Activated naive CD8-positive, alpha-beta T cell (primary cell): ENCODE data around the gene ADAMTSL2.

ENCODE experiments used
- H3K27ac Mint-ChIP-seq: one replicate; pipeline ENCODE4 v1.8.0; 2021; ENCODE audit warnings: mixed read lengths
- H3K27me3 Mint-ChIP-seq: one replicate; pipeline ENCODE4 v1.8.0; 2021; ENCODE audit warnings: mixed read lengths
- H3K36me3 Mint-ChIP-seq: one replicate; pipeline ENCODE4 v1.8.0; 2021; ENCODE audit warnings: mixed read lengths
- H3K4me1 Mint-ChIP-seq: one replicate; pipeline ENCODE4 v1.8.0; 2021; ENCODE audit warnings: low read depth, mixed read lengths
- H3K4me3 Mint-ChIP-seq: one replicate; pipeline ENCODE4 v1.8.0; 2021; ENCODE audit warnings: mild to moderate bottlenecking, mixed read lengths
- H3K9me3 Mint-ChIP-seq: one replicate; pipeline ENCODE4 v1.8.0; 2021; ENCODE audit warnings: low read depth, mixed read lengths

Gene ADAMTSL2

GRCh38 chr9:133576031-133576874 is 41.7 kb downstream of the ADAMTSL2 start:
- Mint-ChIP-seq H3K4me1 (peaks cover 6% of the 10 kb centered on the region), H3K4me3 (no peak overlapping the region), H3K36me3 (no peaks in the 10 kb centered on the region), H3K27ac (no peak overlapping the region), H3K27me3 (peaks cover 15% of the 10 kb centered on the region), H3K9me3 (no peaks in the 10 kb centered on the region)

- Mint-ChIP-seq H3K4me3 (no peak overlapping the region), H3K9me3 (no peaks in the 10 kb centered on the region), H3K27me3 (peaks cover 20% of the 10 kb centered on the region), H3K27ac (no peak overlapping the region), H3K4me1 (peaks cover 6% of the 10 kb centered on the region), H3K36me3 (no peaks in the 10 kb centered on the region)
These were observed 42.6 kb downstream of the ADAMTSL2 start for GRCh38 chr9:133576875-133577736.

- Mint-ChIP-seq H3K36me3 (no peaks in the 10 kb centered on the region), H3K27ac (no peak overlapping the region), H3K4me3 (no peak overlapping the region), H3K4me1 (peaks cover 6% of the 10 kb centered on the region), H3K27me3 (peaks cover 21% of the 10 kb centered on the region), H3K9me3 (no peaks in the 10 kb centered on the region)
These were observed 43.2 kb downstream of the ADAMTSL2 start for GRCh38 chr9:133577737-133578112.

- no peak overlapping the region for H3K4me3 Mint-ChIP-seq
- no peaks in the 10 kb centered on the region for H3K36me3 Mint-ChIP-seq
- H3K27ac Mint-ChIP-seq: no peak overlapping the region
- H3K9me3 Mint-ChIP-seq: no peaks in the 10 kb centered on the region
- peaks cover 21% of the 10 kb centered on the region for H3K27me3 Mint-ChIP-seq
- peaks cover 6% of the 10 kb centered on the region for H3K4me1 Mint-ChIP-seq
These were observed 44.3 kb downstream of the ADAMTSL2 start for GRCh38 chr9:133578524-133579441.

DNA sequence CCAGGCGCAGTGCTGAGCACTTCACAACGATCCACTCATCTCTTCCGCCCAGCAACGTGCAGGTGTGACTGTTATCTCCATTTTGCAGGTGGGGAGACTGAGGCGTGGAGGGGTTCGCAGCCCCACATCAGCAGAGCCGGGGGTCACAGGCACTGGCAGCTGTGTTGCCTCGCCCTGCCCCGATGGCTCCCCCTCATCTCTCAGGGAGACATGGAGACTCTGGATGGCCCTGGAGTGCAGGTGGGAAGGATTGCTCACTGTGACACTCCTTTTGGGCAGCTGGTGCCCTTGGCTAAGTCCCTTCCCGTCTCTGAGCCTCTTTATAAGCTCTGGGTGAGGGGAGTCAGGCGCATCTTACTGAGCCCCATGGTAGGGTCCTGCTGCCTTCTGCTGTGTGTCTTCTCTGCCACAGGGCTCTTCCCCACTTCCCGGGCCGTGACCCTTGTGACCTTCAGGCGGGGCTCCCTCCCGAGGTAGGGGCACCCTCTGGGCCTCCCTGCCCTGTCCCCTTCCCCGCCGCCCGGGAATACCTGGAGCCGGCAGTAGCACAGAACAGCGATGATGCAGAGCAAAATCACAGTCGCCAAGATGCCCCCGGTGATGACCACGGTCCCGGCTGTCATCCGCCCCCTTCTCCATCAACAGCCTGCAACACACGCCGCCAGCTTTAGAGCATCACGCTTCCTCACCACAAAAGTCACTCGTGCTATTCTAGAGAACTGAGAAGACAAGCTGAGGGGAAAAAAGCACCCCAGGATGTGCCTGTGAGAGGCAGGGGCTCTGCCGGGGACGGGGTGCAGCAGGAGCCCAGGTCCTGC is 45.3 kb downstream of the ADAMTSL2 start:
- Mint-ChIP-seq H3K36me3 (no peaks in the 10 kb centered on the region), H3K4me3 (no peak overlapping the region), H3K4me1 (peaks cover 9% of the 10 kb centered on the region), H3K27me3 (peaks cover 28% of the 10 kb centered on the region), H3K27ac (no peak overlapping the region), H3K9me3 (no peaks in the 10 kb centered on the region)

- Mint-ChIP-seq H3K27ac (no peak overlapping the region), H3K36me3 (no peaks in the 10 kb centered on the region), H3K9me3 (no peaks in the 10 kb centered on the region), H3K4me3 (no peak overlapping the region), H3K4me1 (peaks cover 9% of the 10 kb centered on the region), H3K27me3 (peaks cover 28% of the 10 kb centered on the region)
These were observed 45.9 kb downstream of the ADAMTSL2 start for GRCh38 chr9:133580419-133580738.

GRCh38 chr9:133581011-133581410 is 46.5 kb downstream of the ADAMTSL2 start:
- Mint-ChIP-seq H3K4me1 (peaks cover 9% of the 10 kb centered on the region), H3K27ac (no peak overlapping the region), H3K27me3 (peaks cover 30% of the 10 kb centered on the region), H3K4me3 (no peak overlapping the region), H3K9me3 (no peaks in the 10 kb centered on the region), H3K36me3 (no peaks in the 10 kb centered on the region)

- Mint-ChIP-seq H3K36me3 (no peaks in the 10 kb centered on the region), H3K9me3 (no peaks in the 10 kb centered on the region), H3K27me3 (peaks cover 28% of the 10 kb centered on the region), H3K4me3 (no peak overlapping the region), H3K27ac (no peak overlapping the region), H3K4me1 (peaks cover 5% of the 10 kb centered on the region)
These were observed 47.2 kb downstream of the ADAMTSL2 start for GRCh38 chr9:133581513-133582343.

- Mint-ChIP-seq H3K9me3 (no peaks in the 10 kb centered on the region), H3K27ac (no peak overlapping the region), H3K36me3 (no peaks in the 10 kb centered on the region), H3K4me1 (peaks cover 3% of the 10 kb centered on the region), H3K4me3 (no peak overlapping the region), H3K27me3 (peaks cover 25% of the 10 kb centered on the region)
These were observed 48.1 kb downstream of the ADAMTSL2 start for GRCh38 chr9:133582501-133583045.

GRCh38 chr9:133583111-133583510 is 48.6 kb downstream of the ADAMTSL2 start:
- Mint-ChIP-seq H3K27me3 (peaks cover 24% of the 10 kb centered on the region), H3K4me3 (no peak overlapping the region), H3K36me3 (no peaks in the 10 kb centered on the region), H3K9me3 (no peaks in the 10 kb centered on the region), H3K27ac (no peak overlapping the region), H3K4me1 (peaks cover 3% of the 10 kb centered on the region)

DNA sequence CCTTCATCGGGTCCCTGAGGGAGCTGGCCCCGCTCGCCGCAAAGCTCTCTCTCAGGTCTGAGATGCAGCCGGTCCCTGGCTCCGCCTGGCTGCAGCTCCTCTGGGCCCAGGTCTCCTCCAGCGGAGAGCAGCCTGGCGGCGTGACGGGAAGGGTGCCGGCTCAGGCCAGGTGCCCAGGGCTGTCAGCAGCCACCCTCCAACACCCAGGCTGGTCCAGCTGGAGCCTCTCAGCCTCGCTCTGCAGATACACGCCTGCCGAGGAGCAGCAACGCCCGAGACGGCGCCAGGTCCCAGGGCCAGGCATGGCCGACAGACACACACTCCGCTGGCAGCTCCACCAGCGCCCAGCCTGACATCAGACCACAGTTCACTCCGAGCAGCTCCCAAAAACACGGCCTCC is 49.1 kb downstream of the ADAMTSL2 start:
- H3K27me3 Mint-ChIP-seq: peaks cover 21% of the 10 kb centered on the region

DNA sequence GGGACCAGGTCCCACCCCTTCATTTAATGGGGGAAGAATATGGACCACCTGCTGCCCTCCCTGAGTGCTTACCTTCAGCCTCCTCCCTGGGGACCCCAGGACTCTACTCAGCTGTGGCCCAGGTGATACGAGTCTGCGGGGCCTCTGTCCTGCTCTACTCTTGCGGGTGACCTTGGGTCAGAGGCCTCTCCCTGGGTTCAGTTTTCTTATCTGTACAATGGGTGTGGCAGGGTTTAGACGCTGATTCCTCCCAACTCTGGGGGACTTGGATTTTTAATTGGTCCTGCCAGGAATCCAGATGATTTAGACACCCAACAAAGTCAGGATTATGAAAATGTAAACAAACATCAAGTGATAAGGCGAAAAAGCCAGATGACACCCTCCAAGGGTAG is 49.7 kb downstream of the ADAMTSL2 start:
- H3K4me1 Mint-ChIP-seq: peaks cover 3% of the 10 kb centered on the region
- H3K27ac Mint-ChIP-seq: no peak overlapping the region
- H3K27me3 Mint-ChIP-seq: peaks cover 21% of the 10 kb centered on the region

More for the DNA sequence above, 49.1 kb downstream of the ADAMTSL2 start:
- no peaks in the 10 kb centered on the region for H3K9me3 Mint-ChIP-seq
- peaks cover 3% of the 10 kb centered on the region for H3K4me1 Mint-ChIP-seq
- H3K27ac Mint-ChIP-seq: no peak overlapping the region
- H3K36me3 Mint-ChIP-seq: no peaks in the 10 kb centered on the region
- H3K4me3 Mint-ChIP-seq: no peak overlapping the region

More for the DNA sequence above, 49.7 kb downstream of the ADAMTSL2 start:
- Mint-ChIP-seq H3K4me3 (no peak overlapping the region), H3K9me3 (no peaks in the 10 kb centered on the region), H3K36me3 (no peaks in the 10 kb centered on the region)
